SH-SY5Y (cell line): ENCODE data around the gene GNG4.

Source experiments
- GATA2 ChIP-seq: IDR thresholded peaks from 2 replicates; pipeline ENCODE4 v1.6.1; 2011; ENCODE audit warnings: mild to moderate bottlenecking, low read depth, low read length
- GATA3 ChIP-seq: IDR thresholded peaks from 2 replicates; pipeline ENCODE4 v1.6.1; 2011; ENCODE audit warnings: low read depth, mild to moderate bottlenecking, low read length, moderate library complexity

- TF ChIP-seq GATA2 (no peak), GATA3 (no peak)
Observed at GRCh38 chr1:235625831-235626230, 23.8 kb downstream of the GNG4 start.
